Activated B cell treated with CpG ODN at 0.5 μM for 24 hours (primary cell): ENCODE results near the gene LRRC47. TPM values are rescaled to one million over a fixed set of nuclear protein-coding genes. Genes with fewer than 3 reads are reported as not detected.

ENCODE experiments used
- ATAC-seq: fragments of 200-7000 bp; cut with Tn5 transposase; one replicate; pipeline ENCODE4 v1.10.0; 2021; ENCODE audit warnings: low read depth, mild to moderate bottlenecking, moderate library complexity
- CTCF ChIA-PET: fragments of 350-600 bp; sonication (Branson Sonifier 250); formaldehyde crosslinking; loops from one replicate; lab custom pipeline; 2021; ENCODE audit warnings: antibody characterized with exemption; lab: Charles Lee
- POLR2A ChIA-PET: fragments of 350-600 bp; sonication (Branson Sonifier 250); formaldehyde crosslinking; loops from one replicate; lab custom pipeline; 2021; ENCODE audit warnings: antibody characterized with exemption; lab: Charles Lee
- DNase-seq: peaks from one replicate; pipeline ENCODE4 v3.0.0; 2022
- H3K27ac Mint-ChIP-seq: one replicate; pipeline ENCODE4 v1.8.0; 2020; ENCODE audit warnings: mixed read lengths
- H3K27me3 Mint-ChIP-seq: one replicate; pipeline ENCODE4 v1.8.0; 2021; ENCODE audit warnings: mixed read lengths
- H3K36me3 Mint-ChIP-seq: one replicate; pipeline ENCODE4 v1.8.0; 2021; ENCODE audit warnings: low read depth, mixed read lengths
- H3K4me1 Mint-ChIP-seq: one replicate; pipeline ENCODE4 v1.8.0; 2021; ENCODE audit warnings: mixed read lengths
- H3K4me3 Mint-ChIP-seq: one replicate; pipeline ENCODE4 v1.8.0; 2020; ENCODE audit warnings: mild to moderate bottlenecking, mixed read lengths
- H3K9me3 Mint-ChIP-seq: one replicate; pipeline ENCODE4 v1.8.0; 2020; ENCODE audit warnings: mixed read lengths
- intact Hi-C: fragments of 100-400 bp; cut with micrococcal nuclease; formaldehyde crosslinking; loops from one replicate; pipeline ENCODE4 v1.15.1; 2024
- total RNA-seq: library from RNA; stranded (reverse); gene quantifications from 2 replicates; pipeline ENCODE4 v1.2.3, GENCODE V29; 2022
- TF ChIP-seq, protein P1 (sequence below): fragments of 200-600 bp; IDR thresholded peaks from one replicate; pipeline ENCODE4 v1.8.0; 2022; ENCODE audit warnings: antibody characterized with exemption, mild to moderate bottlenecking

LRRC47 gene
- total RNA-seq, 1 donor from 2014 or later: 43.3 TPM

GRCh38 chr1:3821447-3821846 is 25.1 kb upstream of the LRRC47 start:
- H3K27me3 Mint-ChIP-seq: no peaks in the 10 kb centered on the region
- no peaks in the 10 kb centered on the region for H3K4me1 Mint-ChIP-seq
- no peak for DNase-seq
- intact Hi-C loops: no loop called here
- no peak for ATAC-seq
- no peaks in the 10 kb centered on the region for H3K9me3 Mint-ChIP-seq
- H3K4me3 Mint-ChIP-seq: no peak overlapping the region
- ChIA-PET POLR2A (no interaction called here), CTCF (no interaction called here)
- H3K36me3 Mint-ChIP-seq: peaks cover 70% of the 10 kb centered on the region
- no peak overlapping the region for H3K27ac Mint-ChIP-seq
- TF ChIP-seq, protein P1, sequence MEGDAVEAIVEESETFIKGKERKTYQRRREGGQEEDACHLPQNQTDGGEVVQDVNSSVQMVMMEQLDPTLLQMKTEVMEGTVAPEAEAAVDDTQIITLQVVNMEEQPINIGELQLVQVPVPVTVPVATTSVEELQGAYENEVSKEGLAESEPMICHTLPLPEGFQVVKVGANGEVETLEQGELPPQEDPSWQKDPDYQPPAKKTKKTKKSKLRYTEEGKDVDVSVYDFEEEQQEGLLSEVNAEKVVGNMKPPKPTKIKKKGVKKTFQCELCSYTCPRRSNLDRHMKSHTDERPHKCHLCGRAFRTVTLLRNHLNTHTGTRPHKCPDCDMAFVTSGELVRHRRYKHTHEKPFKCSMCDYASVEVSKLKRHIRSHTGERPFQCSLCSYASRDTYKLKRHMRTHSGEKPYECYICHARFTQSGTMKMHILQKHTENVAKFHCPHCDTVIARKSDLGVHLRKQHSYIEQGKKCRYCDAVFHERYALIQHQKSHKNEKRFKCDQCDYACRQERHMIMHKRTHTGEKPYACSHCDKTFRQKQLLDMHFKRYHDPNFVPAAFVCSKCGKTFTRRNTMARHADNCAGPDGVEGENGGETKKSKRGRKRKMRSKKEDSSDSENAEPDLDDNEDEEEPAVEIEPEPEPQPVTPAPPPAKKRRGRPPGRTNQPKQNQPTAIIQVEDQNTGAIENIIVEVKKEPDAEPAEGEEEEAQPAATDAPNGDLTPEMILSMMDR: no peak

DNA sequence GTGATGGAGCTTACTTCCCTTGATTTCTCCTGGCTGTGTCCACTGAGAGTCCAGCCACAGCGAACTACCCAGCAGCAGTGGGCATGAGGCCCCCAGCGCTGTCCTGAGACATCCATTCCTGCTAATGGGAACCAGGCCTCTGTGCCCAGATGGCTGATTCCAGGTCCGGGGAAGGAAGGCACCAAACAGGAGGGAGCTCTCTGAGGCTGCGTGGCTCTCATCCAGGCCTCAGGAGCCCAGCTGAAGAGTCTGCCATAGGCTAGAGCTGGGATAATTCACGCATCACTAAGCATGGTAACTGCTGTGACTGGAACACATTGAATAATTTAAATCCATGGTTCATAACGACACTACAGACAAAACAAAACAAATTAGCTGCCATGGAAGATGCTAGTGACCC is 24.7 kb upstream of the LRRC47 start:
- TF ChIP-seq, protein P1: no peak
- POLR2A ChIA-PET: no interaction called here
- intact Hi-C loops: no loop called here
- H3K27ac Mint-ChIP-seq: no peak overlapping the region
- H3K4me1 Mint-ChIP-seq: no peaks in the 10 kb centered on the region
- no peak overlapping the region for H3K4me3 Mint-ChIP-seq
- peaks cover 72% of the 10 kb centered on the region for H3K36me3 Mint-ChIP-seq
- H3K9me3 Mint-ChIP-seq: no peaks in the 10 kb centered on the region
- no peaks in the 10 kb centered on the region for H3K27me3 Mint-ChIP-seq
- CTCF ChIA-PET: no interaction called here
- no peak for ATAC-seq
- no peak for DNase-seq

- no peaks in the 10 kb centered on the region for H3K9me3 Mint-ChIP-seq
- no peak overlapping the region for H3K4me3 Mint-ChIP-seq
- H3K36me3 Mint-ChIP-seq: peaks cover 70% of the 10 kb centered on the region
- ChIA-PET CTCF (no interaction called here), POLR2A (no interaction called here)
- H3K27ac Mint-ChIP-seq: no peak overlapping the region
- intact Hi-C loops: no loop called here
- H3K4me1 Mint-ChIP-seq: no peaks in the 10 kb centered on the region
- ATAC-seq: no peak
- TF ChIP-seq, protein P1: no peak
- no peak for DNase-seq
- no peaks in the 10 kb centered on the region for H3K27me3 Mint-ChIP-seq
These were observed 24.0 kb upstream of the LRRC47 start for GRCh38 chr1:3820316-3820715.

GRCh38 chr1:3819771-3820200 is 23.5 kb upstream of the LRRC47 start:
- Mint-ChIP-seq H3K36me3 (peaks cover 72% of the 10 kb centered on the region), H3K27me3 (no peaks in the 10 kb centered on the region), H3K4me3 (no peak overlapping the region), H3K27ac (no peak overlapping the region), H3K4me1 (no peaks in the 10 kb centered on the region), H3K9me3 (no peaks in the 10 kb centered on the region)
- TF ChIP-seq, protein P1: no peak
- DNase-seq (no peak), ATAC-seq (no peak)
- POLR2A ChIA-PET: no interaction called here
- CTCF ChIA-PET: no interaction called here
- intact Hi-C loops: no loop called here

DNA sequence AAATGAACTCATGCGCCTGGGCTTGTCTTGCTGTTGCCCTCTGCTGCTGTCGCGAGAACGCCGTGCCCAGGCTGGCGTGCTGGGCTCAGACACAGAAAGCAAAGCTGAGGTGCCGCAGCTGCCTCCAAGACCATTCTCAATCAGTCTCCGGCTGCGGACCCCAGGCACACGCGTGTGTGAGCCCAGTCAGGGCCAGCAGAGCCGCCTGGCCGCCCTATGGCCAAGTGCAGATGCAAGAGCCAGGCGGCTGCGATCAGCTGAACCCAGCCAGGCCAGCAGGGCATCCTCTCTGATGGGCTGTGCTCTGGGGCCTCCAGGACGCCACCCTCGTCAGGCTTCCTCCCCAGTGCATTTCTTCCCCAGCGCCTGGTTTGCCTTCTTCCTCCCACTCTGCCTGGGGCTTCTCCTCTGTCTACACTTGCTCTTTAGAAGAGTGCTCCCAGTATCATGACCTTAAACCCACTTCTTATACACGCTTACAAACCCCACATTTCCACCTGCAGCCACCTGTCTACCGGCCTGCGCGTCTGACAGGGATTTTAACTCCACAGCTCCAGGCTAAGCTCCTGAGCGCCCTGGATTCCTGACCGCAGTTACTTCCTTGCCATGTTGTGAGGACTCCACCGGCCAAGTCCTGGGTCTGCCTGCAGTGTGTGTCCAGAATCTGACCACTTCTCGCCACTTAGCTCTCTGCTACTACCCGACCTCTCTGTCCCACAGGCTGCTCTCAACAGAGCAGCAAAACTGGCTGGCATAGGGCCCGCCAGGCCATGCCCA is 21.7 kb upstream of the LRRC47 start:
- H3K9me3 Mint-ChIP-seq: no peaks in the 10 kb centered on the region
- intact Hi-C loops: no loop called here
- H3K4me3 Mint-ChIP-seq: no peak overlapping the region
- no peak overlapping the region for H3K27ac Mint-ChIP-seq
- ATAC-seq (no peak), DNase-seq (no peak)
- ChIA-PET POLR2A (interaction anchor here (0.6 kb wide), 1 partner anchor 37 kb away, joined by 4 read pairs; no protein-coding TSS in a partner anchor), CTCF (no interaction called here)
- TF ChIP-seq, protein P1: no peak
- H3K4me1 Mint-ChIP-seq: no peaks in the 10 kb centered on the region
- H3K27me3 Mint-ChIP-seq: no peaks in the 10 kb centered on the region
- peaks cover 70% of the 10 kb centered on the region for H3K36me3 Mint-ChIP-seq
